Right atrium auricular region (tissue), 2 donors: ENCODE data around the gene NCKAP5L. TPM values are rescaled to one million over a fixed set of nuclear protein-coding genes. Genes with fewer than 3 reads are reported as not detected.

ENCODE experiments used
- DNase-seq: peaks from one replicate; pipeline ENCODE4 v3.0.0-alpha.2; 2019; ENCODE audit warnings: low spot score
- H3K27ac ChIP-seq, 2 donors: fragments of 200-600 bp; sonication (generic); 1 replicate in 1 of 2; 2 replicates in 1 of 2; pipeline ENCODE4 v1.5.1; 2016 to 2019
- H3K27me3 ChIP-seq, 2 donors: fragments of 200-600 bp; sonication (generic); one replicate each; pipeline versions ENCODE4 v1.5.1 to v1.6.0; 2017 to 2019
- H3K36me3 ChIP-seq: fragments of 200-600 bp; sonication (generic); one replicate; pipeline ENCODE4 v1.5.1; 2016
- H3K4me1 ChIP-seq, 2 donors: fragments of 200-600 bp; sonication (generic); one replicate each; pipeline versions ENCODE4 v1.5.1 to v1.6.0; 2017 to 2019
- H3K4me3 ChIP-seq, 2 donors: fragments of 200-600 bp; sonication (generic); 1 replicate in 1 of 2; 2 replicates in 1 of 2; pipeline ENCODE4 v1.5.1; 2017 to 2019; ENCODE audit warnings: mild to moderate bottlenecking in 1 of 2, moderate library complexity in 1 of 2
- H3K9me3 ChIP-seq, 2 donors: fragments of 200-600 bp; sonication (generic); one replicate each; pipeline ENCODE4 v1.5.1; 2019
- CTCF ChIP-seq, 2 donors: fragments of 200-600 bp; sonication (generic); IDR thresholded peaks; one replicate each; pipeline ENCODE4 v1.5.1; 2019; ENCODE audit warnings: antibody characterized with exemption in 2 of 2
- total RNA-seq, 2 donors: library from RNA; depleted of rRNA; stranded (reverse); fragments of >200 nt; gene quantifications; one replicate each; pipeline ENCODE4 v1.1.0, GENCODE V29; 2016

Gene NCKAP5L
- total RNA-seq, 2 donors from 2014 or later: 18.6 to 18.7 TPM

GRCh38 chr12:49767333-49767732, 60.9 kb downstream of the NCKAP5L start:
- peaks cover 27% of the 10 kb centered on the region for H3K36me3 ChIP-seq
- H3K4me1 ChIP-seq: peaks cover 0 to 7% of the 10 kb centered on the region in 2 donors
- TF ChIP-seq CTCF (IDR thresholded peaks at IDR 0.05): no peak
- no peak for DNase-seq
- H3K27ac ChIP-seq: no peak overlapping the region
- no peaks in the 10 kb centered on the region for H3K9me3 ChIP-seq
- no peaks in the 10 kb centered on the region for H3K27me3 ChIP-seq
- H3K4me3 ChIP-seq: no peak overlapping the region

GRCh38 chr12:49766115-49766455, 62.1 kb downstream of the NCKAP5L start:
- Histone ChIP-seq H3K9me3 (no peaks in the 10 kb centered on the region), H3K27me3 (no peaks in the 10 kb centered on the region), H3K27ac (no peak overlapping the region), H3K4me3 (no peak overlapping the region), H3K4me1 (peaks cover 0 to 7% of the 10 kb centered on the region in 2 donors), H3K36me3 (peaks cover 40% of the 10 kb centered on the region)
- no peak for DNase-seq
- TF ChIP-seq CTCF (IDR thresholded peaks at IDR 0.05): no peak

DNA sequence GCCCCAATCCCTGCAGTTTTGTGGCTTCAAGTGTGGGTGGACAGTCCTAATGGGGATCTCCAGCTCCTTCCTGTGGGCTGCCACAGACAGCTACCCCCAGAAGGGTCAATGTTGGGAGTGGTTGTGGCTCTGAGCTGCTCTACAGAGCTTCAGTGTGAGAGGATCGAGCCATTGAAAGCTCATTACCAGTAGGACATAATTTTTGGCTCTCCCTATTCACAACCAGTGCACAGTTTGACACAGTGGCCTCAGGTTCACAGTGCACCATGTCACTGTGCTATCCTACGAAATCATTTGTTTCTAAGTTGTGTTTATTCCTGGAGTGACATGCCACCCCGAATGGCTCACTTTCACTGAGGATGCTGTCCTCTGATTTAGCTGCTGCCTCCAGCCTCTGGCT, 64.1 kb downstream of the NCKAP5L start:
- no peak for DNase-seq
- H3K9me3 ChIP-seq: no peaks in the 10 kb centered on the region
- no peak overlapping the region for H3K4me3 ChIP-seq
- no peak overlapping the region for H3K27ac ChIP-seq
- TF ChIP-seq CTCF (IDR thresholded peaks at IDR 0.05): no peak
- peaks cover 0 to 7% of the 10 kb centered on the region in 2 donors for H3K4me1 ChIP-seq
- no peaks in the 10 kb centered on the region for H3K27me3 ChIP-seq
- H3K36me3 ChIP-seq: peaks cover 59% of the 10 kb centered on the region

- Histone ChIP-seq H3K9me3 (no peaks in the 10 kb centered on the region), H3K36me3 (peaks cover 69% of the 10 kb centered on the region), H3K4me1 (peaks cover 0 to 7% of the 10 kb centered on the region in 2 donors), H3K4me3 (no peak overlapping the region), H3K27me3 (no peaks in the 10 kb centered on the region), H3K27ac (peak overlapping the region; percentile 11 to 19)
- peak; percentile 26 to 76 for TF ChIP-seq CTCF (IDR thresholded peaks at IDR 0.05)
- DNase-seq: peak; percentile 84
Measured at GRCh38 chr12:49763006-49763591, 65.1 kb downstream of the NCKAP5L start.

DNA sequence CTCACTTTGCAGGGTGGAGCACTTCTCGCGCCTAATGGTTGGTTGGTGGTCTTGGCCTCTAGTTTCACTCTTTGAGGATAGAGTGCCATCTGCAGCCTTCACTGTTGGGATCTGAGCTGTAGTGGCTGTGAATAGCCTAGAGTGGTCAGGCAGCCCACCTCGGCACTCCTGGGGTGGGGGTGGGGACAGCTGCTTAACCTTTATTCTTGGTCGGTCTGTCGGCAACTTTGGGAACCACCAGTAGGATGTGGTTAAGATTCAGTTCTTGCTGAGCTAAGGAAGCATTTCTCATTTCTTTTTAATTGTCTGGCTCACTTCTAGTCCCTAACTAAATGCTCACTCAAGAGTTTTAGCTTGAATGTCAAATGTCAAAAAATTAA, 65.8 kb downstream of the NCKAP5L start:
- Histone ChIP-seq H3K4me3 (no peak overlapping the region), H3K27me3 (no peaks in the 10 kb centered on the region), H3K9me3 (no peaks in the 10 kb centered on the region), H3K36me3 (peaks cover 76% of the 10 kb centered on the region), H3K4me1 (peaks cover 0 to 9% of the 10 kb centered on the region in 2 donors), H3K27ac (no peak overlapping the region)
- no peak for TF ChIP-seq CTCF (IDR thresholded peaks at IDR 0.05)
- DNase-seq: no peak
